Left hindlimb (tissue), 1 donor: ENCODE results near the gene PDCD10.

ENCODE experiments used
- DNase-seq: peaks from one replicate; pipeline ENCODE4 v3.0.0-alpha.2; 2018

PDCD10 gene

DNA sequence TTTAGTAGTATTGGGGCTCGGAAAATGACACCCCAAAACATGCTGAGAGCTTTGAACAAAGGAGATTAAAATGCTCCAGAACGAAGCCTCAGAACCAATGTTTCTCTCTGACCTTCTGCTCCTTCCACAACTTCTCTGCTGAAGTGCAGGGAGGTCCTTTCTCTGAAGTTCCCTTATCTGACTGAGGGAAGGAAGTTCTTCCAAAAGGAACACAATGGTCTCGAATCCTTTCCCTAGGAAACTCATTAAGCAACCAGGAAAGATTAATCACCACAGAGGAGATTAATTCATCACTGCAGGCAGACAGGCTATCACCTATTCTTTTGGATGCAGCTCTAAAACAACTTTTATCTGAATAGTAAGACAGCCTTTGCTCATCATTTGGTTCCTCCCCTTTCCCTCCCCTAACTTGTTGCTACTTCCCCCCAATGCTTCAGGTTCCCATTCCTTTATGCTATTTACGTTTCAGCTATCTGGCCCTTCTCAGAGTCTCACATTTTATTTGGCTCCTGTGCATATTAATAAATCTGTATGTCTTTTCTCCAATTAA, 62.7 kb downstream of the PDCD10 start:
- DNase-seq = no peak

DNA sequence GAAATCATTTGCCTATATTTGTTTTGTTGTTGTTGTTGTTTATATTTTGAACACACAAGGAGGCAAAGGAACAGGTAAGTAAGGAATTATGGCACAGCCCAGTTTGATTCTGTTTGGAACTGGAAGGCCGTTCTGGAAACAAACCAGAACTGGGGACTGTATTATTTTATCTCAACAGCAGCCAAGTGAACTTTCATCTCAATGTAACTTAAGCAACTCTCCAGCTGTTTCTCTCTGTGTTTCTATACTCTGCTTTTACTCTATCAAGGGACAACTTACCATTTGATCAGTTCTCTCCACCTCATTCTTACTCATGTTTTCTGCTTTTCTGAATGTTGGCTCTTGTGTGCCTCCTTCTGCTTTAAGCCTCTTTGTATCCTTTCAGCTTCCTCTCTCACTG, 65.0 kb downstream of the PDCD10 start:
- DNase-seq = no peak

DNA sequence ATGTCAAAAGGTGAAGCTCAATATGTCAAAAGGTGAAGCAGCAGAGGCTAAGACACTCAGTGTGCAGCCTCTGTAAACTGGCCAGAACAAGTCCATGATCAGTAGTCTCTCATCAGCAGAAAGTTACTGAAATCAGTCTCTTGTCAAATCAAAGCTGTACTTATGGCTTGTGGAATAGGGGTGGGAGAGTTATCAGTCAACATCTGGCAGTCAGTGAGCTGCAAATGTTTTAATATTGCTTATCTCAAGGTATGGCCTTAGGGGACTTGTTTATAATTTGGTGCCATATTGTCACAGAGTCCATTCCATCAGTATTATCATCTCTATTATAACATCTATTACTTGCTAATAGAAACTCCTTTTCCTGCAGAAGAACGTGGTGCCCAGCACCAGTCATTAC, 66.0 kb downstream of the PDCD10 start:
- no peak for DNase-seq

GRCh38 chr3:167666563-167666962, 68.1 kb downstream of the PDCD10 start:
- no peak for DNase-seq

DNA sequence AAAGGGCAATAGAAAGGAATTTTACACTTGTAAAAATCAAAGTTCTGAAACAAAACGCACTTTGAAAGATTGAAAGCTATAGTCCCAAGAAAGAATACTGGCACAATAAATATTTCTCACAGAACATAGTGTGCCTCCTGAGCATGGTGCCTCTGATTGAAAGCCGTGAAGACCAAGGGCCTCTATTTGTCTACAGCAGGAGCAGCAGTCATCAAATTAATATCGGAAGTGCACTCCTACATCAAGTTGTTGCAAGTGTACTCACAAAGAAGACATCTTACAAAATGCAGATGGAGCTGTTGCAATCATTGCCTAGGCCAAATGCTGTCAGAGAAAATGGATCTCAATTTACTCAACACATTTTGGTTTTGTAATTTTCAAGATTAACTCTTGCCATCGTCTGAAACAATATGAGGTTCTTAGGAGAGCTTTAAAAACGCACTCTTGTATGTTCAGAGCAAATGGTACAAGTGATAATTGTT, 71.7 kb downstream of the PDCD10 start:
- DNase-seq = no peak

DNA sequence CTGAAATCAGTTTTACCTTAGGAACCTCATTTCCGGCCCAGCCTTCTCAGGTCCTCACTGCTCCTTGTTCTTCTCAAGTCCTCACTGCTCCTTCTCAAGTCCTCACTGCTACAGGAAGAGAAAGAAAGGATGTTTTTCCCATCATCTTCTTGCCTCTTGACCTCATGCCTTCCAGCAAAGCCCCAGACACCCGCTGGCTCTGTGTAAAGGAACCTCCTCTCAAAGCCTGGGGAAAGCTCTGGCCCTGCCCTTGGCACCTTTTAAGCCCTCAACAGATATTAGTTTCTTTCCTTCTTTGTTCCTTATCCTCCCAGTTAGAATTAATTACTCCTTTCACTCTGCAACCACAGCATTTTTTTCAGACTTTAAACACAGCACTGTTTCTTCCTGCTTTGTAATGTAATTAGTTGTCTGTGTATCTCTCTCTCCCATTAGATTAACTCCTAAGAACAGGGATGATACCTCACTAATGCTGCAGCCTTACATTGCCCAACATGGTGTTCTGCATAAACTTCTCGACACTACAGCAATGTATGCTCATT, 76.9 kb downstream of the PDCD10 start:
- DNase-seq = no peak

- DNase-seq = no peak
Observed at GRCh38 chr3:167656821-167657220, 77.9 kb downstream of the PDCD10 start.

DNA sequence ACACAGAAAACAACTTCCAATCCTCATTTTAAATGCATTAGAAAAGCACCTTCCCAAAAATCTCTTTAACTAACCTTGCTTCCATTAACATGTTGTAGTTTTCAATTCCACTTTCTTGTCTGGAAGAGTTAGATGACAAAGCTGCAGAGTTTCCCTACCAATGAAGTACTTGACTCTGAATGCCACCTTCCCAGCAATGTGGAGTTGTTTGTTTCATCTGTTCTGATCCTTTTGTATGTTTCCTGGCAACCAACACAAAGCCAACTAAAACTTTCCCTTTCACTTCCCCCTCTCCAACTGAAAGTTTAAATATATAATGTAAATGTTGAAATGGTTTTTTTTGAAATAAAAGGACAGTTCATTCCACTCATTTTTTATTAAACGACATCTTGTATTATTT, 80.9 kb downstream of the PDCD10 start, which contains the start of gene WDR49:
TSS of gene WDR49 (minus strand) at position 183 of the 400 bp plus-strand sequence. CDS start 517 bp downstream, outside the sequence.
- DNase-seq = no peak

- DNase-seq = no peak
Observed at GRCh38 chr3:167653155-167653554, 81.5 kb downstream of the PDCD10 start.

DNA sequence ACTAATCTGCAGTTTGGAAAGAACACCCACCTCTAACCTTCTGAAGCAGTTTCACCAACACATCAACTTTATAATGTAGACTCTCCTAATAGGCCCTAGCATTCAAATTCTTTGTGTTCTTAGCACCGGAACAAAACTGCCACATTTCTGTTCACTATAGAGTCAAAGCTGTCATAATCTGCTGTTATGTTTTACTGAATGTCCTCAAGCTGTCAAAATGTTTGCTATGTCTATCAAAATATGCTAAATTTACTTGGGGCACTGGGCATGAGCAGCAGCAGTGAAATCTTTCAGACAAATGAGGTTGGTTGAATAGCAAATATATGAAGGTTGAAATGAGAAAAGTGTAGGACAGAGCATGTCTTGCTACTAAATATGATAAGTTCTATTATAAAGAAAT, 82.9 kb downstream of the PDCD10 start:
- no peak for DNase-seq

- DNase-seq = no peak
Observed at GRCh38 chr3:167650459-167650858, 84.2 kb downstream of the PDCD10 start.

DNA sequence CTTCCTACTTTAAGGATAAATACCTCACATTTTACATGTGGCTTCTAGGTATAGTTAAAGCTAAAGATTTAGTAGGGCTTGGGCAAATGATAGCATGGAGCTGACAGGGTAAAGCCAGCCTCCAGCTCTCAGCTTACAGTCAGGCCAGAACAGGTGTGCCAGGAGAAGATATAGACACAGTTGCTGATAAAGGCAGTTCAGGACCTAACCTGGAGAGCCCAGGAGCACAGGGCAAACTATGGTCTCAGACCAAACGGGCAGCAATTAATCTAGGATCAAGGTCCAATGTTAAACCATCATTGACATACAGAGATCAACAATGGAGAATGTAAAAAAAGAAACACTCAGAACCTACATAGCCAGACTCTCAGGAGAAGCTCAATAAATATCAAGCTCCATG, 84.9 kb downstream of the PDCD10 start:
- no peak for DNase-seq

DNA sequence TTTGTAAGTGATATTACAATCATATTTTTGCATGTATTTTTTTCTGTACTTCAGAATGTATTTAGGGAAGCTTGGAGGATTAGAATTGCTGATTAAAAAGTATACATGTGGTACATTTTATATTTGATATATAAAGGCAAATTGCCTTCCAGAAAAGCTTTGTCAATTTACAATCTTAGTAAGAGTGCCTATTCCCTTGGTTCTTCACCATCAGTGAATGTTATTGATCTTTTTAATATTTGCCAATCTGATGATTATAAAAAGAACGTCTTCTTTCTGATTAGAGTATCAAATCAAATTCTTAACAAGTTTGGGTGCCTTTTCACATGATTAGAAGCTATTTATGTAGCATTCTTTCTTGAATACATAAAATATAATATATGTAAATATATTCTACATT, 90.1 kb downstream of the PDCD10 start:
- DNase-seq = no peak
